GM18502 (cell line): ENCODE results near the gene PCCA.

ENCODE experiments used
- ATAC-seq: cut with Tn5 transposase; IDR thresholded peaks from one replicate; pipeline ENCODE4 v1.9.1; 2021; ENCODE audit warnings: mild to moderate bottlenecking; ENCODE audit not compliant: unreplicated experiment, poor library complexity

PCCA gene

DNA sequence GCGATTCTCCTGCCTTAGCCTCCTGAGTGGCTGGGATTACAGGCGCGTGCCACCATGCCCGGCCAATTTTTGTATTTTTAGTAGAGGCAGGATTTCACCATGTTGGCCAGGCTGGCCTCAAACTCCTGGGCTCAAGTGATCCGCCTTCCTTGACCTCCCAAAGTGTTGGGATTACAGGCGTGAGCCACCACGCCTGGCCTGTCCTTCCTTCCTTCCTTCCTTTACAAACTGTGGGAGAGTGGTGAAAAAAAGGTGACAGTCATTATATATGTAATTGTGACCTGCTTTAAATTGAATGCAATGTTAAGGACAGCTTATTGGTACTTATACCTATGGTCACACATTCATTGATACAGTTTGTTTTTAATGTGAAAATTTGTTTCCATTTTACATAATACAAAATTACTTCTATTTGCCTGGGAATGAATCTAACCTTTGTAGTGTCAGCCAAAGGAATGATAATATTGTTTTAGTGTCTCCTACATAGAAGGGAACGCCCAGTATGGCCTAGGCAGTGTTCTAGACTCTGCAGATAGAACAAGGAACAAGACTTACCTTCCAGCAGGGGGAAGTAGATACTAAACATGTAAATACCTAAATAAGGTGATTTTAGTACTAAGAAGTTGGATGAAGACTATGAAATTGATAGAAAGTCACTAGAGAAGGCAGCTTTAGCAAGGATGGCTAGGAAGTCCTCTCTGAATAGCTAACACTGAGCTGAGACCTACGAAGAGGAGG lies 353.4 kb downstream of the PCCA start:
- ATAC-seq: no peak

GRCh38 chr13:100443278-100443997 lies 354.5 kb downstream of the PCCA start:
- ATAC-seq: no peak

GRCh38 chr13:100443998-100444328 lies 355.1 kb downstream of the PCCA start:
- ATAC-seq: no peak

DNA sequence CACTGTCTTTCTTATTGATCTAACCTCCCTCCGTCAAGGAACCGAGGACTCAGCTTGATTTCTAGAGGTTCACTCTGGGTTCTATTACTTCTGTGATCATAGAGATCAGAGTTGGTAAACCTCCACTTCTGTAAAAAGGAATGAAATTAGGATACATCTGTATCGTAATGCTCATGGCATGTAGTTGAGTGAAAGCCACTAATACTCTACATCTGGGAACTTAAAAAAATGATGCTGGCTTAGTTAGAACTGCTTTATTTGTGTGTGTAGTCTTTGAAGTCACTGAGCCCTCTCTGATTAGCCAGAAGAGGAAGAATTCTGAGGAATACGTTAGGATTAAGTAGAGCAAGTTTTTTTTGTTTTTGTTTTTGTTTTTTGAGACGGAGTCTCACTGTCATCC lies 358.9 kb downstream of the PCCA start:
- no peak for ATAC-seq

DNA sequence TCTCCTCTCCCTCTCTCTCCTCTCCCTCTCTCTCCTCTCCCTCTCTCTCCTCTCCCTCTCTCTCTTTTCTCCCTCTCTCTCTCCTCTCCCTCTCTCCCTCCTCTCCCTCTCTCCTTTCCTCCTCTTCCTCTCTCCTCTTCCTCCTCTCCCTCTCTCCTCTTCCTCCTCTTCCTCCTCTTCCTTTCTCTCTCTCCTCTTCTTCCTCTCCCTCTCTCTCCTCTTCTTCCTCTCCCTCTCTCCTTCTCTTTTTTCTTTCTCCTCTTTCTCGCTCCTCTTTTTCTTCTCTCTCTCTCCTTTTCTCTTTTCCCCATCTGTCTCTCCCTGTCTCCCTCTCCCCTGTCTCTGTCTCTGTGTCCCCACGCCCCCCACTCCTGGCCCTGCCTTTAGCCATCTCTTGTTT lies 363.0 kb downstream of the PCCA start:
- ATAC-seq: no peak

DNA sequence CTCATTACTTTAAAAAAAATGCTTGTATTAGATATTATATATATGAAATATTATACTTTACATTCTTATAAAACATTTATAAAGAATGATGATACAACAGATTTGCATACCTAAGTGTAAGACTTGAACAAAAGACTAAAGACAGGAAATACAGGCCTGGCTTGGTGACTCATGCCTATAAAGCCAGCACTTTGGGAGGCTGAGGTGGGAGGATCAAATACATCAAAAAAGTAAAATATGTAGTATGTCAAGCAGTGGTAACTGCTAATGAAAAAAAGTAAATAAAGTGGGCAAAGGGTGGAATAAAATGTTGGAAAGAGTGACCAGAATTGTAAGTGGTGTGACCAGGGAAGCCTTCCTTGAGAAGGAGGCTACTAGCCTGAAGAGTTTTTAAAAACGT lies 366.0 kb downstream of the PCCA start:
- ATAC-seq: no peak

DNA sequence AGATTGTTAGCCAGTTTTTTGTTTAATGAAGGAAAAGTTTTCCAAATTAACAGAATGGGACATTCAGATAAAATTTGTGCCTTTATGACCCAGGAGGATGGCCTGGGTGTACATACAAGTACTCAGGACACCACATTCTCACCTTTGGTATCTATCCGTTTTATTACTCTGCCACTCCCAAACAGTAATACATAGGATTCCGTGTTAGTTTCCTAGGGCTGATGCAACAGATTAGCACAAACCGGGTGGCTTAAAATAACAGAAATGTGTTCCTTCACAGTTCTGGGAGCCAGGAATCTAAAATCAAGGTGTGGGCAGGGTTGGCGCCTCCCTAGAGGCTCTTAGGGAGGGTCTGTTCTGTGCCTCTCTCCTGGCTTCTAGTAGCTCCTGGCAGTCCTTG lies 369.8 kb downstream of the PCCA start:
- ATAC-seq: no peak

- no peak for ATAC-seq
These were observed 370.9 kb downstream of the PCCA start for GRCh38 chr13:100459747-100460146.

DNA sequence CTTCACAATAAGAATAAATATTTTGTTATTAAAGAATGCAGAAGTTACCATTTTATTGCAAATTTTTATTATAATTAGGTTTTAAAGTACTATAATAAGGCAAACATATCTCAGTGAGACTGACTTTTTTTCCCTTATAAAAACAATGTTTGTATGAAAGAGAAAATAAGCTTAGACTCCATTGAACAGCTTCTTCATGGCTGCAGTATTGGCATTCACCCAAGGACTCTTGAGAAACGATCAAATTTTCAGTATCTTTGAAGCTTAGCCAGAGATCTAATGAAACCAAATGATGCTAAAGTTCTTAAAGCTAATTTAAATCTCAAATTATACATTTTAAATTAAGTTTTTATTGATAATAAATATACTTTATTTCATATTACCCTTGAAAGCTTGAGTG lies 371.4 kb downstream of the PCCA start:
- ATAC-seq: no peak

DNA sequence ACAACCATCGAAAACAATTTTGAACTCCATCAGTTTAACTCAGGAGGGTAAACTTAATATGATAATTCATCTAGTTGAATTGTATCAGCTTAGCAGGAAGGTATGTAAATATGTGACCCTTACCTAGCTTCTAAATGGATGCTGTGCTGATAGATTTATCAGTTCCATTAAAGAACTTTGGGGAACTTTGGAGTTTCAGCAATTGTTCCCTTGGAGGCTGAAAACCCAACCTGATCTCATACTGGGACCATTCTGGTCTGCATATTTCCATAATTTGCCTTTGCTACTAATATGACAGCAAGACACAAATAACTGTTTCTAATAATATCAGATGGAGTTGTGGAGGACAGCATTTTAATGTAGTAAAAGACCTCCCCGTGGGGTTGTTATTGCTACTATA lies 371.9 kb downstream of the PCCA start:
- no peak for ATAC-seq

DNA sequence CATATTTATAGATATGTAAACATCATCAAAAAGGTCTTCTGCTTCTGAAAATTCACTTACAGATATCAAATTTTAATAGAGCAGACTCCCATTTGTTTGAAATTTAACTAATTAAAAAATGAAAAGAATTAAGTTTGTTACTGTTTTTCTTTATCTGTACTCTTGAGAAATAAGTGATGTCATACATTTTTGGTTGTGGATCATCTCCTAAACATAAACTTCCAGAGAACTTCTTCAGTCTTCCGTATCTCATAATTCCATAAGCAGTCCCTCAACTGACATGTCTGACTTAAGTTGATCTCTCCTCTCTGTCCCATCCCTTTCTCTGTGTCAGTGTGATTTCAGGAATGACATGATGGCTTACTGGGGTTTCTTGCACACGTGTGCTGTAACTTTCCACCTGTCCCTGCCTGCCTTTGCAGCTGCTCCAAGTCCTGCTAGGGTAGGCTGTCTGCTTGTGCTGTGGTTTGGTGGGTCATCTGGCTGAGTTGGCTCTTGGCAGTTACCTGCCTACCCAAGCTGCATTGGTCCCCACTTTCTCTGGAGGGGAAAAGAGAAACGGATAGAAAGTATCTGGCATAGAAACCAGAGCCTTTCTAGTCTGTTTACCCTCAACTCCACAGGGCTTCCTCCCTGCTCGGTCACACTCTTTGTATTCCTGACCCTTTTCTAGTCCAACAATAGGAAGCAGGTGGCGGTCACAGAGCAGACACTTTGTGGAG lies 372.6 kb downstream of the PCCA start:
- no peak for ATAC-seq

DNA sequence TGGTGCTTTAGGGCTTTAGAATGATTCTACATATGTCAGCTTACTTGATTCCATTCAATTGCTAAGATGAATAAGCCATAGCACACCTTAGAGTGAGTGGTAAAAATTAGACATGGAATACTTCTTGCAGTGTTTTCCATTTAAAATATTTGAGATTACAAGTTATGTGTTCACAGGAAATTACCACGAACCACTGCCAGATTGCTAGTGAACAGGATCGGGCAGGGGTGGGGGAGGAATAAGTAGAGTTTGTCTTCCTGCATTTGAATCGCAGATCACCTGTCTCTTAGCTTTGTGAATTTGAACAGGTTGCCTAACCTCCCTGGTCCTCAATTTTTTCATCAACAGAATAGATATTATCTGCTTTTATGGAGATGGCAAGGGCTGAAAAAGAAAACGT lies 375.1 kb downstream of the PCCA start:
- ATAC-seq: no peak

DNA sequence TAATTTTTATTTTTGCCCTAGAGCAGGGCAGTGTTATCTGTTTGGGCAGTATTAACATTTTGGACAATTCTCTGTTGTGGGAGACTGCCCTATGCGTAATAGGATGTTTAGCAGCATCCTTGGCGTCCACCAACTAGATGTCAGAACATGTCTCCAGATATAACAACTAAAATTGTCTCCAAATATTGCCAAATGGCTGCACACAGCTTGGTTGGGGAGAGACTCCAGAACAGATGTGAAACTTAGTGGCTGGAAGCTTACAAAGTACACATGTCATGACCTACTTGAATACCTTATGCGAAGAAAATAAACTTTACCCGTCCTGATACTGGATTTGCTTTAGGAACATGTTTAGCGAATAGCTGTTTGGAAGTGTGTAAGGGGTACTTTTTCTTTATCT lies 376.7 kb downstream of the PCCA start:
- no peak for ATAC-seq

DNA sequence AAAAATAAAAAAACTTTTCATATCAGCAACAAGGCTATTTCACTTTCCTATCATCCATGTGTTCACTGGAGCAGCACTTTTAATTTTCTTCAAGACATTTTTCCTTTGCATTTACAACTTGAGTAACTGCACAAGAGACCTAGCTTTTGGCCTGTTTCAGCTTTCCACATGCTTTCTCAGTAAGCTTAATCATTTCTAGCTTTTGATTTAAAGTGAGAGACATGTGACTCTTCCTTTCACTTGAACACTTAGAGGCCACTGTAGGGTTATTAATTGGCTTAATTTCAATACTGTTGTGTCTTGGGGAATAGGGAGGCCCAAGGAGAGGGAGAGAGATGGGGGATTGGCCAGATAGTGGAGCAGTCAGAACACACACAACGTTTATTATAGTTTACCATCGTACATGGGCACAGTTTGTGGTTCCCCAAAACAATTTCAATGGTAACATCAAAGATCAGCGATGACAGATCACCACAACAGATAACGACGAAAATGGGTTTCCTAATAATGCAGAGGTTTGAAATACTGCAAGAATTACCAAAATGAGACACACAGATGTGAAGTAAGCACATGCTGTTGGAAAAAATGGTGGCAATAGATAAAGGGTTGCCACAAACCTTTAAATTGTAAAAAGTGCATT lies 382.1 kb downstream of the PCCA start:
- no peak for ATAC-seq

DNA sequence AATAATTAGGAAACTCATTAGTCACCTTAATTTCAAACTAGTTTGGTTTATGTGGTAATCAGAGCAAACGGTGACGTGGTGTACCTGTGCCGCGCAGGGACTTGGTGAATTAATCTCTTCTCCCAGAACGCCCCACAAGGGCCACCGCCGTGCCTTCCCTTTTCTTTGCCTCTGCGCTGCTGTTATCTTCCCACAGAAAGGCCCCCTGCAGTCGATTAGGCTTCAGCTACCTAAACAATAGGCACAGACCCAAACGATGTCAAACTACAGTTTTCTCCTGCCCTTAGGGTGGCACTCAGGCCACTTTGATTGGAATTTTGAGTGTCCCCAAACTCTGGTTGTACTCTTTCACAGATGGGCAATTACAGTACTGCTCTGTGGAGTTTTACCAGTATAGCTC lies 384.2 kb downstream of the PCCA start:
- ATAC-seq: no peak

GRCh38 chr13:100473501-100474044 lies 384.7 kb downstream of the PCCA start:
- ATAC-seq: no peak

DNA sequence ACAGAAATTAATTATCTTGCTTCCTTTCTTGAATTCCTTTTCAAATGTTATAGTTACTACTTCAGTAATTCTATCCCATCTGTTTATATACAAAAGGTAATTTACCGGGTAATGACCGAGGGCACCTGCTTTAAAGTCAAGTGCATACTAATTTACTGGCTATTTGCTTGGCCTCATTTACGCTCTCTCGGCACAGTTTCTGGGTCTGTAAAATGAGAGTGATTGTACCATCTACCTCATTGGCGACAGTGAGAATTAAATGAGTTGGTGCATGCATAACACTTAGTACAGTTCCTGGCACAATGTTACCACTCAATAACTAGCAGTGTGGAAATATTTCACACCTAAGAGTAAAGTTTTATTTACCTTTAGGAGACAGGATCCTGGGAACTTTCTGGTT lies 388.1 kb downstream of the PCCA start:
- no peak for ATAC-seq

- ATAC-seq: no peak
These were observed 389.4 kb downstream of the PCCA start for GRCh38 chr13:100478107-100478809.

GRCh38 chr13:100480676-100481075 lies 391.8 kb downstream of the PCCA start:
- no peak for ATAC-seq

DNA sequence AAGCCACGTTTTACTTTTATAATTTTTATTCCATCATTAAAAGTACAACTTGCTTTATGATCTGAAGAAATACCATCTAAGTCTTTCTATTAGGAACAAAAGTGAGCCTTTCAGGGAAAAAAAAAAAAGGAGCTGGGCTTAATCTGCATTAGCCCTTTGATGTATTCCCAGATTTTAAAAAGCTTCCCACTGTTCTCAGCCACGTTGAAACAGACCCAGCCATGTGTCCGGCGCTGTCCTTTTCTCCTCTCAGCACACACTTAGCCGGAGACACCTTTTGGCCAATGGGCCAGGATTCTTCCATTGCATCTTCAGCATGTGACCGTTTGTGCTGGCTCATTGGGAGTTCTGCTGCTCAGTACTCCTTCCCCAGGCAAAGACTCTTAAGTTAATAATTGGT lies 394.2 kb downstream of the PCCA start:
- no peak for ATAC-seq
